ENCODE measurements around the gene TRIM40.

Gene TRIM40

GRCh38 chr6:30167101-30167500 is 31.2 kb downstream of the TRIM40 start:
- Histone ChIP-seq H3K36me3 (ENCODE audit: control insufficient read depth, insufficient read depth, low read length) (no peaks in the 10 kb centered on the region), H3K27ac (ENCODE audit: low read depth, low read length, severe bottlenecking) (no peak overlapping the region), H3K9me3 (ENCODE audit: control insufficient read depth, low read length) (no peaks in the 10 kb centered on the region), H3K4me3 (ENCODE audit: extremely low read depth, insufficient read depth, low read length, poor library complexity, severe bottlenecking) (no peak overlapping the region), H3K4me1 (ENCODE audit: control insufficient read depth, insufficient read depth, low read length, poor library complexity, severe bottlenecking) (no peaks in the 10 kb centered on the region)
- WGBS, 2 experiments (ENCODE audit: insufficient coverage in 2 of 2): 73 to 83% methylated on average over 3 to 4 of the region's 6 CpGs

GRCh38 chr6:30168741-30169140 is 32.8 kb downstream of the TRIM40 start:
- Histone ChIP-seq H3K4me1 (ENCODE audit: control insufficient read depth, insufficient read depth, low read length, poor library complexity, severe bottlenecking) (no peaks in the 10 kb centered on the region), H3K27ac (ENCODE audit: low read depth, low read length, severe bottlenecking) (no peak overlapping the region), H3K9me3 (ENCODE audit: control insufficient read depth, low read length) (no peaks in the 10 kb centered on the region), H3K36me3 (ENCODE audit: control insufficient read depth, insufficient read depth, low read length) (no peaks in the 10 kb centered on the region), H3K4me3 (ENCODE audit: extremely low read depth, insufficient read depth, low read length, poor library complexity, severe bottlenecking) (no peak overlapping the region)
- no CpG with 5 or more reads among the region's 1 CpG for WGBS, 2 experiments (ENCODE audit: insufficient coverage in 2 of 2)

GRCh38 chr6:30169658-30170614 is 34.0 kb downstream of the TRIM40 start:
- H3K36me3 ChIP-seq (ENCODE audit: control insufficient read depth, insufficient read depth, low read length): no peaks in the 10 kb centered on the region
- H3K4me1 ChIP-seq (ENCODE audit: control insufficient read depth, insufficient read depth, low read length, poor library complexity, severe bottlenecking): no peaks in the 10 kb centered on the region
- no peaks in the 10 kb centered on the region for H3K9me3 ChIP-seq (ENCODE audit: control insufficient read depth, low read length)
- H3K4me3 ChIP-seq (ENCODE audit: extremely low read depth, insufficient read depth, low read length, poor library complexity, severe bottlenecking): no peak overlapping the region
- no peak overlapping the region for H3K27ac ChIP-seq (ENCODE audit: low read depth, low read length, severe bottlenecking)
- WGBS, 2 experiments (ENCODE audit: insufficient coverage in 2 of 2): 30 to 32% methylated on average over 4 to 5 of the region's 7 CpGs

GRCh38 chr6:30171677-30172471 is 35.9 kb downstream of the TRIM40 start:
- Histone ChIP-seq H3K4me3 (ENCODE audit: extremely low read depth, insufficient read depth, low read length, poor library complexity, severe bottlenecking) (peak overlapping the region; percentile 22), H3K36me3 (ENCODE audit: control insufficient read depth, insufficient read depth, low read length) (no peaks in the 10 kb centered on the region), H3K4me1 (ENCODE audit: control insufficient read depth, insufficient read depth, low read length, poor library complexity, severe bottlenecking) (no peaks in the 10 kb centered on the region), H3K9me3 (ENCODE audit: control insufficient read depth, low read length) (no peaks in the 10 kb centered on the region), H3K27ac (ENCODE audit: low read depth, low read length, severe bottlenecking) (no peak overlapping the region)
- 23 to 30% methylated on average over 43 to 48 of the region's 62 CpGs for WGBS, 2 experiments (ENCODE audit: insufficient coverage in 2 of 2)

- Histone ChIP-seq H3K27ac (ENCODE audit: low read depth, low read length, severe bottlenecking) (no peak overlapping the region), H3K4me1 (ENCODE audit: control insufficient read depth, insufficient read depth, low read length, poor library complexity, severe bottlenecking) (no peaks in the 10 kb centered on the region), H3K36me3 (ENCODE audit: control insufficient read depth, insufficient read depth, low read length) (no peaks in the 10 kb centered on the region), H3K9me3 (ENCODE audit: control insufficient read depth, low read length) (no peaks in the 10 kb centered on the region), H3K4me3 (ENCODE audit: extremely low read depth, insufficient read depth, low read length, poor library complexity, severe bottlenecking) (no peak overlapping the region)
- WGBS, 2 experiments (ENCODE audit: insufficient coverage in 2 of 2): 82 to 93% methylated on average over 4 of the region's 4 CpGs
Measured at GRCh38 chr6:30172681-30173080, 36.7 kb downstream of the TRIM40 start.

GRCh38 chr6:30175765-30176164 is 39.8 kb downstream of the TRIM40 start:
- H3K4me3 ChIP-seq (ENCODE audit: extremely low read depth, insufficient read depth, low read length, poor library complexity, severe bottlenecking): no peak overlapping the region
- peaks cover 6% of the 10 kb centered on the region for H3K9me3 ChIP-seq (ENCODE audit: control insufficient read depth, low read length)
- WGBS, 2 experiments (ENCODE audit: insufficient coverage in 2 of 2): no CpG with 5 or more reads among the region's 2 CpGs
- no peaks in the 10 kb centered on the region for H3K4me1 ChIP-seq (ENCODE audit: control insufficient read depth, insufficient read depth, low read length, poor library complexity, severe bottlenecking)
- no peaks in the 10 kb centered on the region for H3K36me3 ChIP-seq (ENCODE audit: control insufficient read depth, insufficient read depth, low read length)
- H3K27ac ChIP-seq (ENCODE audit: low read depth, low read length, severe bottlenecking): no peak overlapping the region

- H3K9me3 ChIP-seq (ENCODE audit: control insufficient read depth, low read length): peaks cover 6% of the 10 kb centered on the region
- H3K27ac ChIP-seq (ENCODE audit: low read depth, low read length, severe bottlenecking): no peak overlapping the region
- no peak overlapping the region for H3K4me3 ChIP-seq (ENCODE audit: extremely low read depth, insufficient read depth, low read length, poor library complexity, severe bottlenecking)
- H3K36me3 ChIP-seq (ENCODE audit: control insufficient read depth, insufficient read depth, low read length): no peaks in the 10 kb centered on the region
- H3K4me1 ChIP-seq (ENCODE audit: control insufficient read depth, insufficient read depth, low read length, poor library complexity, severe bottlenecking): no peaks in the 10 kb centered on the region
- WGBS, 2 experiments (ENCODE audit: insufficient coverage in 2 of 2): 78 to 83% methylated on average over 1 of the region's 1 CpG
Measured at GRCh38 chr6:30178837-30179236, 42.9 kb downstream of the TRIM40 start.

GRCh38 chr6:30180145-30180544 is 44.2 kb downstream of the TRIM40 start:
- no CpG with 5 or more reads among the region's 1 CpG for WGBS, 2 experiments (ENCODE audit: insufficient coverage in 2 of 2)
- Histone ChIP-seq H3K4me3 (ENCODE audit: extremely low read depth, insufficient read depth, low read length, poor library complexity, severe bottlenecking) (no peak overlapping the region), H3K36me3 (ENCODE audit: control insufficient read depth, insufficient read depth, low read length) (peaks cover 6% of the 10 kb centered on the region), H3K9me3 (ENCODE audit: control insufficient read depth, low read length) (peaks cover 6% of the 10 kb centered on the region), H3K27ac (ENCODE audit: low read depth, low read length, severe bottlenecking) (no peak overlapping the region), H3K4me1 (ENCODE audit: control insufficient read depth, insufficient read depth, low read length, poor library complexity, severe bottlenecking) (no peaks in the 10 kb centered on the region)

- whole genome bisulfite sequencing, 2 experiments (ENCODE audit: insufficient coverage in 2 of 2): 94 to 97% methylated on average over 3 to 4 of the region's 5 CpGs
- peaks cover 42% of the 10 kb centered on the region for H3K36me3 ChIP-seq (ENCODE audit: control insufficient read depth, insufficient read depth, low read length)
- no peak overlapping the region for H3K27ac ChIP-seq (ENCODE audit: low read depth, low read length, severe bottlenecking)
Measured at GRCh38 chr6:30184417-30185031, 48.6 kb downstream of the TRIM40 start.

GRCh38 chr6:30185846-30186484 is 50.0 kb downstream of the TRIM40 start:
- no peak overlapping the region for H3K4me3 ChIP-seq (ENCODE audit: extremely low read depth, insufficient read depth, low read length, poor library complexity, severe bottlenecking)
- WGBS, 2 experiments (ENCODE audit: insufficient coverage in 2 of 2): 91 to 94% methylated on average over 19 to 20 of the region's 20 CpGs
- no peak overlapping the region for H3K27ac ChIP-seq (ENCODE audit: low read depth, low read length, severe bottlenecking)
- no peaks in the 10 kb centered on the region for H3K4me1 ChIP-seq (ENCODE audit: control insufficient read depth, insufficient read depth, low read length, poor library complexity, severe bottlenecking)
- peaks cover 55% of the 10 kb centered on the region for H3K36me3 ChIP-seq (ENCODE audit: control insufficient read depth, insufficient read depth, low read length)
- H3K9me3 ChIP-seq (ENCODE audit: control insufficient read depth, low read length): no peaks in the 10 kb centered on the region

More at GRCh38 chr6:30184417-30185031, 48.6 kb downstream of the TRIM40 start:
- H3K9me3 ChIP-seq (ENCODE audit: control insufficient read depth, low read length): peaks cover 4% of the 10 kb centered on the region
- no peak overlapping the region for H3K4me3 ChIP-seq (ENCODE audit: extremely low read depth, insufficient read depth, low read length, poor library complexity, severe bottlenecking)
- no peaks in the 10 kb centered on the region for H3K4me1 ChIP-seq (ENCODE audit: control insufficient read depth, insufficient read depth, low read length, poor library complexity, severe bottlenecking)
